HEK293T (cell line): ENCODE results near the gene ADAMTS4.

Experiments used
- CTCF ChIA-PET: fragments of 350-600 bp; formaldehyde crosslinking; extraction: SDS; loops from one replicate; lab custom pipeline; 2021; ENCODE audit warnings: antibody characterized with exemption, inconsistent platforms; lab: Yijun Ruan, JAX
- POLR2A ChIA-PET: fragments of 350-600 bp; formaldehyde crosslinking; extraction: SDS; loops from one replicate; lab custom pipeline; 2020; ENCODE audit warnings: antibody characterized with exemption, inconsistent platforms; lab: Yijun Ruan, JAX
- DNase-seq: peaks from one replicate; pipeline ENCODE4 v3.0.0; 2012; ENCODE audit warnings: mixed read lengths; ENCODE audit errors: extremely low spot score
- ARNT ChIP-seq: fragments of 450-650 bp; IDR thresholded peaks from 2 replicates; pipeline ENCODE4 v1.6.1; 2017; ENCODE audit warnings: mild to moderate bottlenecking
- BHLHE40 ChIP-seq: fragments of 450-650 bp; IDR thresholded peaks from 2 replicates; pipeline ENCODE4 v1.6.1; 2016; ENCODE audit warnings: mild to moderate bottlenecking, moderate library complexity, borderline replicate concordance
- CTBP1 ChIP-seq: fragments of 450-650 bp; IDR thresholded peaks from 2 replicates; pipeline ENCODE4 v1.6.1; 2016; ENCODE audit warnings: borderline replicate concordance
- ELF4 ChIP-seq: fragments of 450-650 bp; IDR thresholded peaks from 2 replicates; pipeline ENCODE4 v1.6.1; 2017; ENCODE audit warnings: antibody characterized with exemption
- FOXA1 ChIP-seq: fragments of 450-650 bp; IDR thresholded peaks from 2 replicates; pipeline ENCODE4 v1.6.1; 2016; ENCODE audit warnings: mild to moderate bottlenecking
- FOXK2 ChIP-seq: fragments of 450-650 bp; IDR thresholded peaks from 2 replicates; pipeline ENCODE4 v1.6.1; 2016; ENCODE audit warnings: mild to moderate bottlenecking
- FOXM1 ChIP-seq: fragments of 450-650 bp; IDR thresholded peaks from 2 replicates; pipeline ENCODE4 v1.6.1; 2017; ENCODE audit warnings: mild to moderate bottlenecking, borderline replicate concordance
- HDGF ChIP-seq: fragments of 450-650 bp; IDR thresholded peaks from 2 replicates; pipeline ENCODE4 v1.6.1; 2017; ENCODE audit warnings: antibody characterized with exemption, borderline replicate concordance
- L3MBTL2 ChIP-seq: fragments of 450-650 bp; conservative IDR thresholded peaks from 2 replicates; pipeline ENCODE4 v1.6.1; 2016; ENCODE audit warnings: mild to moderate bottlenecking
- LEF1 ChIP-seq: fragments of 450-650 bp; IDR thresholded peaks from 2 replicates; pipeline ENCODE4 v1.6.1; 2017; ENCODE audit warnings: mild to moderate bottlenecking, borderline replicate concordance
- NFRKB ChIP-seq: fragments of 450-650 bp; IDR thresholded peaks from 2 replicates; pipeline ENCODE4 v1.6.1; 2016; ENCODE audit warnings: mild to moderate bottlenecking, moderate library complexity
- PKNOX1 ChIP-seq: fragments of 450-650 bp; IDR thresholded peaks from 2 replicates; pipeline ENCODE4 v1.6.1; 2016
- SP1 ChIP-seq: fragments of 450-650 bp; IDR thresholded peaks from 2 replicates; pipeline ENCODE4 v1.6.1; 2017
- SUZ12 ChIP-seq: fragments of 450-650 bp; IDR thresholded peaks from 2 replicates; pipeline ENCODE4 v1.6.1; 2016; ENCODE audit warnings: mild to moderate bottlenecking
- TARDBP ChIP-seq: fragments of 450-650 bp; IDR thresholded peaks from 2 replicates; pipeline ENCODE4 v1.6.1; 2016
- ZNF384 ChIP-seq: fragments of 450-650 bp; IDR thresholded peaks from 2 replicates; pipeline ENCODE4 v1.6.1; 2016

Gene ADAMTS4

GRCh38 chr1:161158316-161159010, 40.4 kb downstream of the ADAMTS4 start:
- TF ChIP-seq FOXA1, result no peak
- TF ChIP-seq HDGF, result no peak
- no peak for TF ChIP-seq FOXM1
- no peak for TF ChIP-seq ELF4
- no peak for TF ChIP-seq ARNT
- TF ChIP-seq CTBP1, result no peak
- TF ChIP-seq LEF1, result no peak
- DNase-seq, result no peak
- POLR2A ChIA-PET, result interaction anchor here (1.1 to 1.9 kb wide), 4 partner anchors 7 to 44 kb away, joined by 3 to 10 read pairs (median 6); partner anchors contain the start of genes NDUFS2 and PPOX
- CTCF ChIA-PET, result interaction anchor here (0.6 kb wide), 2 partner anchors 22 to 67 kb away, joined by 3 read pairs; partner anchors contain the start of gene TOMM40L

- CTCF ChIA-PET, result interaction anchor here (1.1 kb wide), 1 partner anchor 8 kb away, joined by 4 read pairs; the partner anchor contains the start of gene PPOX
- no peak for DNase-seq
- TF ChIP-seq FOXM1, result no peak
- no peak for TF ChIP-seq PKNOX1
- TF ChIP-seq FOXA1, result no peak
- no peak for TF ChIP-seq ELF4
- TF ChIP-seq L3MBTL2, result no peak
- no peak for TF ChIP-seq BHLHE40
- POLR2A ChIA-PET, result interaction anchor here (1.1 to 1.9 kb wide), 4 partner anchors 8 to 45 kb away, joined by 3 to 10 read pairs (median 6); partner anchors contain the start of genes NDUFS2 and PPOX
These were observed 41.0 kb downstream of the ADAMTS4 start for GRCh38 chr1:161157867-161158266.

GRCh38 chr1:161153682-161154337, 45.0 kb downstream of the ADAMTS4 start, which contains the start of gene UFC1:
Gene UFC1 (plus strand): TSS chr1:161153978. CDS start chr1:161153998, 20 bp downstream.
- CTCF ChIA-PET, result interaction anchor here (0.9 kb wide), 1 partner anchor 12 kb away, joined by 5 read pairs; the partner anchor contains the start of gene PPOX
- TF ChIP-seq FOXM1, result no peak
- no peak; the same call in 1 of the 2 replicates for TF ChIP-seq TARDBP
- TF ChIP-seq ARNT, result 0 out of 2 replicates have a peak, but pooled peaks have one; percentile 18
- TF ChIP-seq FOXK2, result peak; percentile 88
- TF ChIP-seq PKNOX1, result no peak
- TF ChIP-seq NFRKB, result peak; percentile 95
- TF ChIP-seq ZNF384, result no peak
- no peak for TF ChIP-seq SP1
- TF ChIP-seq CTBP1, result peak; percentile 16; the same call in 1 of the 2 replicates
- TF ChIP-seq BHLHE40, result no peak
- TF ChIP-seq ELF4, result peak; percentile 99
- no peak for TF ChIP-seq FOXA1
- TF ChIP-seq LEF1, result peak; percentile 70; the same call in 1 of the 2 replicates
- peak; percentile 67 for TF ChIP-seq L3MBTL2
- TF ChIP-seq HDGF, result no peak
- TF ChIP-seq SUZ12, result no peak
- peak; percentile 85 for DNase-seq
- POLR2A ChIA-PET, result interaction anchor here (0.6 to 2.3 kb wide), 17 partner anchors 8 to 891 kb away, joined by 3 to 19 read pairs (median 4); partner anchors contain the start of genes B4GALT3, DCAF8, DEDD and NIT1

GRCh38 chr1:161153176-161153575, 45.7 kb downstream of the ADAMTS4 start:
- ChIA-PET POLR2A (interaction anchor here (0.8 to 2.3 kb wide), 14 partner anchors 9 to 891 kb away, joined by 3 to 19 read pairs (median 4); partner anchors contain the start of genes B4GALT3, DCAF8, DEDD and NIT1), CTCF (interaction anchor here (0.9 kb wide), 1 partner anchor 13 kb away, joined by 5 read pairs; the partner anchor contains the start of gene PPOX)
- no peak for TF ChIP-seq FOXA1
- no peak for TF ChIP-seq ARNT
- no peak for TF ChIP-seq BHLHE40
- TF ChIP-seq SP1, result no peak
- no peak for TF ChIP-seq SUZ12
- TF ChIP-seq L3MBTL2, result no peak
- no peak for TF ChIP-seq PKNOX1
- TF ChIP-seq TARDBP, result no peak
- no peak for TF ChIP-seq ELF4
- DNase-seq, result no peak

- no peak for DNase-seq
- ChIA-PET POLR2A (interaction anchor here (0.6 kb wide), 1 partner anchor 12 kb away, joined by 3 read pairs; no protein-coding TSS in a partner anchor), CTCF (interaction anchor here (0.6 kb wide), 1 partner anchor 56 kb away, joined by 3 read pairs; the partner anchor contains the start of gene NDUFS2)
- TF ChIP-seq FOXM1 (no peak), NFRKB (no peak), FOXA1 (no peak), BHLHE40 (no peak), LEF1 (no peak), PKNOX1 (no peak), L3MBTL2 (no peak), HDGF (no peak), SP1 (no peak), ARNT (no peak), TARDBP (no peak)
These were observed 53.0 kb downstream of the ADAMTS4 start for GRCh38 chr1:161145832-161146231.
